ENCODE measurements around the gene CMTM7.
A peak's percentile ranks its signal among the peaks of the same experiment; 100 is the strongest.

Gene CMTM7

DNA sequence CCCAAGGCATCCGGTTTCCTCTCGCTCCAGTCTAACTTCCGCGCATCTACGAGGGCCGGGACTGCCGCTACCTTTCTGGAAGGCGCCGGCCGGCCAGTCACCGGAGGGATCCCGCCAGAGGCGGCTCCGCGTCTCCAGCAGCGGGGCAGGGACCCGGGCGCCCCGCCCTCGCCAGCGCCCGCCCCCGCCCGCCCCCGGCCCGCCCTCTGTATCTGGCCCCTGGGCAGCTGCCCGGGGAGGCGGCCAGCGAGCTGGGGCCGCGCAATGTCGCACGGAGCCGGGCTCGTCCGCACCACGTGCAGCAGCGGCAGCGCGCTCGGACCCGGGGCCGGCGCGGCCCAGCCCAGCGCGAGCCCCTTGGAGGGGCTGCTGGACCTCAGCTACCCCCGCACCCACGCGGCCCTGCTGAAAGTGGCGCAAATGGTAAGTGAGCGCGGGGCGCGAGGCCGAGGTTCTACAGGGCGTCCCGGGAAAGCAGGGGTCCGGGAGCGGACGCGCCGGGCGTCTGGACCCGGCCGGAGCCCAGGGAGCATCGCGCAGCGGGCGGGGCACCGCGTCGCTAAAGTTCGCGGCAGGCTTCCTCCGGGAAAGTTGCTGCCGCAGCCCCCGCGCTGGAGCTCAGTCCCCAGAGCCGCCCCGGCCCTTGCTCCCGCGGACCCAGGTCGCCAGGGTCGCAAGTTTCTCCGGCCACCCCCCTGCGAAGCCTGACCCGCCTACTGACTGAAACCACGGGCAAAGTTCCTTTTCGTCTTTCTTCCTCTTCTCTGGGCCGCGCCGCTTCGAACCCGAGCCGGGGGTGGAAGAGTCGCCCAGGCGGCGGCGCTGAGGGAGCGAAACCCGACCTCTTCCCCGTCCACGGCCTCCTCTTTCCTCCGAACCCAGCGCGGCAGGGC lies at the start of gene CMTM7:
Gene CMTM7, plus strand, starts transcription at position 211 of the 893 bp plus-strand sequence. Its CDS starts 54 bp downstream, at position 265.
- peak; percentile 31 to 33 for DNase-seq (ENCODE audit: low read depth in 1 of 2, low spot score in 1 of 2)

GRCh38 chr3:32347343-32348125 lies 44.1 kb upstream of the CMTM7 start:
- no peak for DNase-seq (ENCODE audit: low read depth in 1 of 2, low spot score in 1 of 2)

DNA sequence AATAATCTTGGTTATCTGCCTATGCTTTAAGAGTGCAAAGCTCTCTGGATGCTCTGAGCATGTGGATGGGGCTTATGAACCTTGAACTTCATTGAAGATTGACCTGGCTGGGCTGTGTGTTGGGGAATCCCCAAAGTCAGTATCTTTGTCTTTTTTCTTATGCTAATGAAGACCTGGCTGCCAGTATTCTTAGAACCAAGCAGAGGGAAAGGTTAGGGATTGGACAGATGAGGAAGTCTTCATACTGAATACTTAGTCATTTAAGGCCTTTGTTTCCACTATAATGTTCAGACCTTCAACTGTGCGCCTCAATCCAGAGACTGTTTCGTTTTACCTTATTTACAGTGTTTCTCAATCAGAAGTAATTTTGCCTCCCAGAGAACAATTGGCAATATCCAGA lies 42.5 kb upstream of the CMTM7 start:
- DNase-seq (ENCODE audit: low read depth in 1 of 2, low spot score in 1 of 2), result no peak

DNA sequence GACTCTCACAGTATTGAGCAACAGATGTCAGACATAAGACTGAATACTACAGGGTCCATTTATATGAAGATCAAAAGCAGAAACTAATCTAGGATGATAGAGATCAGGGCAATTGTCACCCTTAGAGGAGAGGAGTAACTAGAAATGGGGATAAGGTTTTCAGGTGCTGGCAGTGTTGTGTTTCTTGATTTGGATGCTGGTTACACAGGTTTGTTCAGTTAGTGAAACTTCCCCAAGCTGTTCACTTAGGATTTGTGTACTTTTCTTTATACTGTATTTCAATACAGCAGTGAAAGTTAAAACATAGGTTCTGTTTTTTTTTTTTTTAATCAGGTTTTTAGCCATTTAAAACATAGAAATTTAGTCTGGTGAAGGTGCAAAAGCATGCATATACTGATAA lies 39.1 kb upstream of the CMTM7 start:
- no peak for DNase-seq (ENCODE audit: low read depth in 1 of 2, low spot score in 1 of 2)

DNA sequence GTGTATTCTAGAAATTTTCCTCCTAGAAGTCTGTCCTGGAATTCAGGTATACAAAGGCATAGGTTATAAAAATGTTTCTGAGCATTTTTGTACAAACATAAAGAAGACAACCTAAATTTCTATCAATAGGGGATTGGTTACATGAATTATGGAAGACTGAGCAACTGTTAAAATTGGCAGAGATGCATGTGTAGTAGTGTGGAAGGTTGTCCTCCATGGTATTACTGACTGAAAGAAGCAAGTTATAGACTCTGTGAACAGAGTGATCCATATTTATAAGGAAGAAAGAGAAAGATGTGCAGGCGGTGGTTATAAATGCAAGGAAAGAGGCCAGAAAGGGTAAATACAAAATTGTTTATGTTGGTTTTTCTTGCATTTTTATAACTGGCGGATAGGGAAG lies 38.3 kb upstream of the CMTM7 start:
- DNase-seq (ENCODE audit: low read depth in 1 of 2, low spot score in 1 of 2), result no peak

DNA sequence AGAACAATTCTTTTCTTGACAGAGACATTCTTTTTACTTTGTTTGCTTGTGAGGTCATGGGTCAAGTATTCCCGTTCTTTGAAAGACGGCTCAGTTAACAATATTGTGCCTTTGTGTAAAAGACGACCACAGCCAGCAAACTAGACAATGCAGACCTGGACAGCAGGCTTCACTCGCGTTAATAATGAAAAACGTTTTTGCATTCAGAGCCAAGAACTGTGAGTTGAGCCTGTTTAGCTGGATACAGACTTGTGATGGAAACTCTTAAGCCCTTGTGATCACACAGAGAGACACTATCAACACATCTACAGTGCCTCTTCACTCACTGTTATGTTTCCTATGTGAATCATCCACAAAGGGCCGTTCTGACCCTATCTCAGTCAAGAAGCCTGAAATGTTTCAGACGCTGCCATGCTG lies 37.3 kb upstream of the CMTM7 start:
- no peak for DNase-seq (ENCODE audit: low read depth in 1 of 2, low spot score in 1 of 2)

- DNase-seq (ENCODE audit: low read depth in 1 of 2, low spot score in 1 of 2), result no peak
These were observed 35.8 kb upstream of the CMTM7 start for GRCh38 chr3:32355751-32356291.

DNA sequence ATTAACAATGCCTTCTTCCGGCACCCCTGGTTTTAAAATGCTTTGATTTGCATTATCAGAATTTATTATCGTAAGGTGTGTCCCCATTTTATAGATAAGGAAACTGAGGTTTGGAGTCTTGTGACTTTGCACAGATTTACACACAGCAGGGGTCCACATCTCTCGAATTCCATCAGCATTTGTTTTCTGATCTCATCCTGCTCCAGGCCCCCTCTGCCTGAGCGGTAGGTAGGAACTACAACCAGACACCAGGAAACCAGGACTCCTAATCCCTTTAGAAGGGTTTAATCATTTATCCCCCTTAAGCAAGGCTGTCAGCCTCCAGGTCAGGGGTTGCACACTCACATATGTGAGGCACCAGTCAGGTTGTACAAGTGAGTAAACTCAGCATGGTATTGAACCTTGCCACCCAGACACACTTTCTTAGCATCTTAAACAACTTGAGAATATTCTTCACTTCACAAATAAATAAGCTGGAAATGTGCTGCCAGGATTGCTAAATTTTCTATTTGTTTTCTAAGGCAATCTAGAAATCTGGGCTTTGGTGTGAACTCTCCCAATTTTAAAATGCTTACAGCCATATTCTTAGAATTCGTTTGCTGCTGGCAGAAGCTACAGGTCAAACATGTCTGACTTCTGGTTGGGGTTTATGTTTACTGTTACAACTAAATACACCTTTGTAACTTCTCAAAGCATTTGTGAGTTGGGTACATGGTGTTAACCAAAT lies 31.7 kb upstream of the CMTM7 start:
- no peak for DNase-seq (ENCODE audit: low read depth in 1 of 2, low spot score in 1 of 2)

GRCh38 chr3:32360493-32360827 lies 31.2 kb upstream of the CMTM7 start:
- DNase-seq (ENCODE audit: low read depth in 1 of 2, low spot score in 1 of 2), result no peak

GRCh38 chr3:32366638-32367397 lies 24.8 kb upstream of the CMTM7 start:
- DNase-seq (ENCODE audit: low read depth in 1 of 2, low spot score in 1 of 2), result no peak

- no peak for DNase-seq (ENCODE audit: low read depth in 1 of 2, low spot score in 1 of 2)
These were observed 24.2 kb upstream of the CMTM7 start for GRCh38 chr3:32367442-32367841.

DNA sequence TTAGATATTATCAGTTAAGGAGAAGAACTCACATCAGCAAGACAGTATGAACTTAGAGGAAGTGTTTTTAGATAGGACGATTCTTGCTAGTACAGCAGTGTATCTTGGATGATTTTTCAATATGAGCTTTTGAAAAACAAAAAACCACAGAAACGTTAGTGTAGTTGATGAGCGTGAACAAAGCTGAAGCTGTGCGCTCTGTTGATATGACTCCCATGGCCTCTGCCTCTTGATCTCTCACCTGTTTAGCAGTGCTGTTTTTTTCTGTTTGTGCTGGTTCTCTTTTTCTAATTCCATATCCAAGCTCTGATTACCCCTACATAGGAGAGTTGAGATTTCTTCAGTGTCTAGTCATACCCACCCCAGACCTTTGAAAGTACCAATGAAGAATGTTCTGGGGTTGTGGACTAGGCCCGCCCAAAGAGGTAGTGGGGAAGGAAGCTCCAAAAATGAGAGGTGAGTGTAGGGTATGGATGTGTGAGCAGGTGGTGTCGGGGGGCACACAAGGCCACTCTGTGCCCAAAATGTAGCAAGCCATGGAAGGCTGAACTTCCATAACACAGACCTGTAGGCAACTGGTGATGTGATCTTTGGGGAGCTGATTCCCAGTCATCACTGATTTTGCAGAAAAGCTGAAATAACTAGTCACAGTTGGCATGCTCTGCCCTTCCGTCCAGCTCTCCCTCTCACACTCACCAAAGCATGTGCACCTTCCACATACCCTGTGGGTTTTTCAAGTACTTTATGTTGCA lies 20.0 kb upstream of the CMTM7 start:
- DNase-seq (ENCODE audit: low read depth in 1 of 2, low spot score in 1 of 2), result no peak

- no peak for DNase-seq (ENCODE audit: low read depth in 1 of 2, low spot score in 1 of 2)
These were observed 19.5 kb upstream of the CMTM7 start for GRCh38 chr3:32372213-32372490.

DNA sequence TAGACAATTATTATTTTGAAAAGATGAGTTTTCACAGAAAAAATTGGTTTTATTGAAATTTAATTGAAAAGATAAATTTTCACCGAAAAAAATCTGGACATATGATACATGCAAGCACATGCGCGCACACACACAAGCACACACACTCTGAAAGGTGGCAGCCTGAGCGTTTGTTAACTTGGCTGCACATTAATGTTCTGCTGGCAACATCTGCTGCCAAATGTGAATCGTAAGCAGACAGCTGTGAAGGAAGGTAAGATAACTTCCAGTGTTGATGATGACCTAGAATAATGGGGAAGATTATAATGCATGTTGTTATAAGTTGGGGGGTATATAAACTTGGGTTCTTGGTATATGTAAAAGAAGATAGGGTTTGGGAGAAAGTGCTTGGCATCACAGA lies 18.4 kb upstream of the CMTM7 start:
- DNase-seq (ENCODE audit: low read depth in 1 of 2, low spot score in 1 of 2), result no peak

- DNase-seq (ENCODE audit: low read depth in 1 of 2, low spot score in 1 of 2), result no peak
These were observed 17.8 kb upstream of the CMTM7 start for GRCh38 chr3:32373844-32374243.

DNA sequence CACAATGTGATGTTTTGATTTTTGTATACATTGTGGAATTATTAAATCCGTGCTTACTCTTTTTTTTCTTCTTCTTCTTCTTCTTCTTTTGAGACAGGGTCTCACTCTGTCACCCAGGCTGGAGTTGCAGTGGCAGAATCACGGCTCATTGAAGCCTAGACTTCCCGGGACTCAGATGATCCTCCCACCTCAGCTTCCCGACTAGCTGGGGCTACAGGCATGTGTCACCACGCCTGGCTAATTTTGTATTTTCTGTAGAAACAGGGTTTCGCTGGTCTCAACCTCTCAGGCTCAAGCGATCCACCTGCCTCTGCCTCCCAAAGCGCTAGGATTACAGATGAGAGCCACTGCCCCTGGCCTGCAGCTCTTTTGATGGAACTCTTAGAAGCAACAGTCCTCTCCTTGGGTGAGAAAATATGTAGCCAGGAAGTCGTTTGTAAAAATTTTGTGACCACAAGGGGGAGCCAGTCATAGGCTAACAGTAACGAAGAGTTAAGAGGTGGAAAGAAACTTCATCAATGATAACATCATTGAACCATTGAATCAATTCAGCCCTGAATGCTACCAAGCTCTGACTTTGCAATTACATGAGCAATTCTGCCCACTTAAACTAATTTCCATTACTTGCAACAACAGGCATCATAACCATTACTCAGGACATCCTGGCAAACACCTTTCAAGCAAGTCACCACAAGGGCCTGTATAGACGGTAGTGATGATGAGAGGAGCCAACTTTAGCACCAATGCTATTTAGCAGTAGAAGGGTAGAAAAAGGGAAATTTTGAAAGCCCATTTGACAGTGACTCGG lies 16.7 kb upstream of the CMTM7 start:
- peak in 1 of 2 donors; percentile 40 for DNase-seq (ENCODE audit: low read depth in 1 of 2, low spot score in 1 of 2)

GRCh38 chr3:32375596-32375930 lies 16.1 kb upstream of the CMTM7 start:
- no peak for DNase-seq (ENCODE audit: low read depth in 1 of 2, low spot score in 1 of 2)

DNA sequence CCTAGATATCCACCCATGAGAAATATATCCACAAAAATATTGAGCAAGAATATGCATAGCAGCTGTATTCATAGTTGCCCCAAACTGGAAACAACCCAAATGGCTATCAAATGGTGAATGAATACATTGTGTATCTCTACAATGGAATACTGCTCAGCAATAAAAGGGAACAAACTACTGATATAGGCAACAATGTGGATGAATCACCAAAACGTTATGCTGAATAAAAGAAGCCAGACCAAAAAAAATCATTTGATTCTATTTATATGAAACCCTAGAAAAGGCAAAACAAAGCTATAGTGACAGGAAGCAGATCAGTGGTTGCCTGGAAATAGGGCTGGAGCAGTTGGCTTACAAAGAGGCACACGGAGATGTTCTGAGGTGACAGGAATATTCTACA lies 15.5 kb upstream of the CMTM7 start:
- DNase-seq (ENCODE audit: low read depth in 1 of 2, low spot score in 1 of 2), result no peak

DNA sequence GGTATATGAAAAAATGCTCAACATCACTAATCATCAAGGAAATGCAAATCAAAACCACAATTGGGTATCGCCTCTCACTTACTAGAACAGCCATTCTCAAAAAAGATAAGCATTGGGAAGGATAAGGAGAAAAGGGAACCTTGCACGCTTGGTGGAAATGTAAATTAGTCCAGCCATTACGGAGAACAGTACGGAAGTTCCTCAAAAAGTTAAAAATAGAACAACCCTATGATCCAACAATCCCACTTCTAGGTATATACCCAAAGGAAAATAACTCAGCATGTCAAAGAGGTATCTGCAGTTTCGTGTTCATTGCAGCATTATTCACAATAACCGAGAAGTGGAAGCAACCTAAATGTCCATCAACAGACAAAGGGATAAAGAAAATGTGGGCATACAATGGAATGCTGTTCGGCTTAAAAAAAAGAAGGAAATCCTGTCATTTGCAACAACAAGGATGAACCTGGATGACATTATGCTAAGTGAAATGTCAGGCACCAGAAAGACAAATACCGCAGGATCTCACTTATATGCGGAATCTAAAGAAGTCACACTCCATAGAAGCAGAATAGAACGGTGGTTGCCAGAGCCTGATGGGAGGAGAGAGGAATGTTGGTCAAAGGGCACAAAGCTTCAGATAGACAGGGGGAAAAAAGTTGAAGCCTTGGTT lies 11.7 kb upstream of the CMTM7 start:
- no peak for DNase-seq (ENCODE audit: low read depth in 1 of 2, low spot score in 1 of 2)

Measured in stimulated activated CD4-positive, alpha-beta T cell treated with anti-CD3 and anti-CD28 coated beads, Interleukin-15, amount 100 ng/mL, for 1 hour (primary cell).